NK-92 (cell line): ENCODE results near the gene TMEM239.
"Not testable (repeated sequence)": the region's sequence is repeated elsewhere in the genome, so short reads cannot be mapped to it uniquely, and the experiment has no call there.

ENCODE experiments used
- DNase-seq: peaks from one replicate; lab custom pipeline; 2025; ENCODE audit not compliant: unreplicated experiment; lab: John Stamatoyannopoulos, UW

TMEM239 gene

GRCh38 chr20:2820084-2820895, 4.1 kb downstream of the TMEM239 start:
- DNase-seq: no peak

- DNase-seq: no peak
These were observed 5.0 kb downstream of the TMEM239 start for GRCh38 chr20:2820896-2821869.

- no peak for DNase-seq
These were observed 5.9 kb downstream of the TMEM239 start for GRCh38 chr20:2822073-2822472.

- DNase-seq: no peak
These were observed 9.6 kb downstream of the TMEM239 start for GRCh38 chr20:2825761-2826160.

- DNase-seq: no peak
These were observed 10.5 kb downstream of the TMEM239 start for GRCh38 chr20:2826655-2827054.

- DNase-seq: no peak
These were observed 13.2 kb downstream of the TMEM239 start for GRCh38 chr20:2829376-2829775.

- DNase-seq: not testable (repeated sequence)
These were observed 15.0 kb downstream of the TMEM239 start for GRCh38 chr20:2831206-2831605.

- no peak for DNase-seq
These were observed 17.6 kb downstream of the TMEM239 start for GRCh38 chr20:2833761-2834160.

- DNase-seq: no peak
These were observed 18.4 kb downstream of the TMEM239 start for GRCh38 chr20:2834401-2835110.

GRCh38 chr20:2835331-2835796, 19.2 kb downstream of the TMEM239 start:
- DNase-seq: no peak

- no peak for DNase-seq
These were observed 19.9 kb downstream of the TMEM239 start for GRCh38 chr20:2836035-2836434.

- DNase-seq: no peak
These were observed 21.2 kb downstream of the TMEM239 start for GRCh38 chr20:2837221-2837960.

GRCh38 chr20:2838170-2838797, 22.1 kb downstream of the TMEM239 start:
- no peak for DNase-seq

GRCh38 chr20:2838847-2839671, 22.9 kb downstream of the TMEM239 start:
- no peak for DNase-seq

- no peak for DNase-seq
These were observed 23.6 kb downstream of the TMEM239 start for GRCh38 chr20:2839732-2840137.

GRCh38 chr20:2840138-2840966, 24.2 kb downstream of the TMEM239 start, which contains the start of the genes PCED1A and VPS16:
Gene PCED1A, minus strand, starts transcription at chr20:2840655. Its CDS starts 743 bp downstream, at chr20:2839912.
Gene VPS16, plus strand, starts transcription at chr20:2840745. Its CDS starts 30 bp downstream, at chr20:2840775.
- DNase-seq: peak; percentile 31

- DNase-seq: no peak
These were observed 24.9 kb downstream of the TMEM239 start for GRCh38 chr20:2840967-2841531.

- DNase-seq: no peak
These were observed 29.4 kb downstream of the TMEM239 start for GRCh38 chr20:2845607-2846006.
